ENCODE results near the gene ADGB. TPM values are rescaled to one million over a fixed set of nuclear protein-coding genes. Genes with fewer than 3 reads are reported as not detected.

ADGB gene
- total and polyA plus RNA-seq, 9 of the 15 experiments (the other 6 are each of a cell fraction or from before 2014, with no cell fraction given), result not detected

DNA sequence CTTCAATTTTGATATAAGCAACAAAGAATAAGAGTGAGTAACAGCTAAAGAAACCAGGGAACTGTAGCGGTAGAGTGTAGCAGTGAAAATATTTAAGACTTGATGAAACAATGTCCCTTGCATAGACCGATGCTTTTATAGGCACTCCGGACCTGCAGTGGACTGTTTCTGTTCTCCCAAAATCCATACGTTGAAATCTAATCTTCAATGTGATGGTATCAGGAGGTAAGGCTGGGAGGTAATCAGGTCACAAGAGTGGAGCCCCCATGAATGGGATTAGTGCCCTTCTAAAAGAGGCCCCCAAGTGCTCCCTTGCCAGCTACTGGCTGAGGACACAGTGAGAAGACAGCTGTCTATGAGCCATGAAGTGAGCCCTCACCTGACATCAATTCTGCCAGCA, 260.4 kb downstream of the ADGB start (continued):
- TF ChIP-seq ZNF134 (CRISPR knock-in tag; conservative IDR thresholded peaks at IDR 0.05) (0 out of 2 replicates have a peak, but pooled peaks have one; percentile 18), MECOM (CRISPR knock-in tag; IDR thresholded peaks at IDR 0.05) (0 out of 2 replicates have a peak, but pooled peaks have one; percentile 2), ESRRB (CRISPR knock-in tag; IDR thresholded peaks at IDR 0.05; ENCODE audit: borderline replicate concordance) (no peak), TEAD2 (tag; IDR thresholded peaks at IDR 0.05) (no peak), ZNF518B (CRISPR knock-in tag; IDR thresholded peaks at IDR 0.05) (no peak), CBX5 (IDR thresholded peaks at IDR 0.05; ENCODE audit: borderline replicate concordance, low read depth) (no peak), BCL6 (CRISPR knock-in tag; IDR thresholded peaks at IDR 0.05) (peak; percentile 64; the same call in 1 of the 2 replicates)
